Progenitor cell of endocrine pancreas (in vitro differentiated cells): ENCODE results near the gene GPR83. TPM values are rescaled to one million over a fixed set of nuclear protein-coding genes. Genes with fewer than 3 reads are reported as not detected.
A peak's percentile ranks its signal among the peaks of the same experiment; 100 is the strongest.

Experiments used
- DNase-seq: peaks from one replicate; pipeline ENCODE4 v3.0.0; 2021; ENCODE audit warnings: low spot score; ENCODE audit not compliant: unreplicated experiment
- H3K27ac Mint-ChIP-seq: 2 replicates; pipeline ENCODE4 v1.8.0; 2021; ENCODE audit warnings: mild to moderate bottlenecking, moderate library complexity, mixed read lengths
- H3K27me3 Mint-ChIP-seq: 2 replicates; pipeline ENCODE4 v1.8.0; 2021; ENCODE audit warnings: mixed read lengths
- H3K36me3 Mint-ChIP-seq: 2 replicates; pipeline ENCODE4 v1.8.0; 2022; ENCODE audit warnings: mixed read lengths; ENCODE audit not compliant: insufficient read depth
- H3K4me1 Mint-ChIP-seq: 2 replicates; pipeline ENCODE4 v1.8.0; 2021; ENCODE audit warnings: low read depth, mixed read lengths
- H3K4me3 Mint-ChIP-seq: 2 replicates; pipeline ENCODE4 v1.8.0; 2021; ENCODE audit warnings: low read depth, mild to moderate bottlenecking, moderate library complexity, mixed read lengths
- H3K9me3 Mint-ChIP-seq: 2 replicates; pipeline ENCODE4 v1.8.0; 2021; ENCODE audit warnings: low read depth, mixed read lengths
- total RNA-seq: library from RNA; stranded (reverse); gene quantifications from 2 replicates; pipeline ENCODE4 v1.2.1, GENCODE V29; 2021
- TF ChIP-seq, protein P1 (sequence below): fragments of 200-600 bp; sonication (generic); IDR thresholded peaks from one replicate; pipeline ENCODE4 v1.5.0; 2021; ENCODE audit warnings: antibody characterized with exemption, mild to moderate bottlenecking; ENCODE audit not compliant: unreplicated experiment

Gene GPR83
- total RNA-seq, 1 donor from 2014 or later = 0.31 TPM

DNA sequence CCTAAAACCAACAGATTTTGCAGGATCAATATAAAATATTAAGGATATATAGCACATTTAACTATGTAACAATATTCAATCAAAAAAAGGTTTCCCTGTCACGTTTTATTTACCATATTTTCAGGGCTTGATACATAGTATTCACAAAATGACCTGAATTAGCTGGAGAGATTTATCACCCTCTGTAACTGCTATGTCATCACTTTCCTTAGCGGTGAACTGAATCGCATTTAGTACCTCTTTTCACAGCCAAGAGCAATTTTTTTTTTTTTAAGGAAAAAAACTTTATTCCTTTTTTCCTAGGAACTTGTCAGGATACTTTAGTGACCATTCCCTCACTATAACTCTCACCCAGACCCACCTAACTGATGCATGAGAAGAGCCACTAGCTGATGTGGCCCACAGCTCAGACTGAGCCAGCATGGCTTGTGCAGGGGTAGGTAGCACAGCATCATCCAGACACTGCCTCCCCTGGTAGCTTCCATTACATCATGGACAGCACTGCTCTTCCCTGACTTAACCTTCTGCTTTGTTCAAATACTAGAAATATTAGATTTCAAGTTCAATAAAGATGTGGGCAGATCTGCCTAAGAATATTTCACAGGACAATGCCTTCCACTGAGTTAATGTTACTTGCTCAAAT lies 17.0 kb upstream of the GPR83 start:
- TF ChIP-seq, protein P1, sequence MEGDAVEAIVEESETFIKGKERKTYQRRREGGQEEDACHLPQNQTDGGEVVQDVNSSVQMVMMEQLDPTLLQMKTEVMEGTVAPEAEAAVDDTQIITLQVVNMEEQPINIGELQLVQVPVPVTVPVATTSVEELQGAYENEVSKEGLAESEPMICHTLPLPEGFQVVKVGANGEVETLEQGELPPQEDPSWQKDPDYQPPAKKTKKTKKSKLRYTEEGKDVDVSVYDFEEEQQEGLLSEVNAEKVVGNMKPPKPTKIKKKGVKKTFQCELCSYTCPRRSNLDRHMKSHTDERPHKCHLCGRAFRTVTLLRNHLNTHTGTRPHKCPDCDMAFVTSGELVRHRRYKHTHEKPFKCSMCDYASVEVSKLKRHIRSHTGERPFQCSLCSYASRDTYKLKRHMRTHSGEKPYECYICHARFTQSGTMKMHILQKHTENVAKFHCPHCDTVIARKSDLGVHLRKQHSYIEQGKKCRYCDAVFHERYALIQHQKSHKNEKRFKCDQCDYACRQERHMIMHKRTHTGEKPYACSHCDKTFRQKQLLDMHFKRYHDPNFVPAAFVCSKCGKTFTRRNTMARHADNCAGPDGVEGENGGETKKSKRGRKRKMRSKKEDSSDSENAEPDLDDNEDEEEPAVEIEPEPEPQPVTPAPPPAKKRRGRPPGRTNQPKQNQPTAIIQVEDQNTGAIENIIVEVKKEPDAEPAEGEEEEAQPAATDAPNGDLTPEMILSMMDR = no peak
- no peaks in the 10 kb centered on the region for H3K9me3 Mint-ChIP-seq
- no peaks in the 10 kb centered on the region for H3K4me1 Mint-ChIP-seq
- peaks cover 2% of the 10 kb centered on the region for H3K36me3 Mint-ChIP-seq
- DNase-seq = no peak
- no peaks in the 10 kb centered on the region for H3K27me3 Mint-ChIP-seq
- H3K27ac Mint-ChIP-seq = no peak overlapping the region
- no peak overlapping the region for H3K4me3 Mint-ChIP-seq

GRCh38 chr11:94417386-94417987 lies 16.3 kb upstream of the GPR83 start:
- no peaks in the 10 kb centered on the region for H3K9me3 Mint-ChIP-seq
- no peaks in the 10 kb centered on the region for H3K4me1 Mint-ChIP-seq
- no peak for DNase-seq
- H3K36me3 Mint-ChIP-seq = peaks cover 4% of the 10 kb centered on the region
- no peak overlapping the region for H3K27ac Mint-ChIP-seq
- TF ChIP-seq, protein P1 = peak; percentile 57
- H3K27me3 Mint-ChIP-seq = no peaks in the 10 kb centered on the region
- no peak overlapping the region for H3K4me3 Mint-ChIP-seq

- Mint-ChIP-seq H3K4me1 (peaks cover 8% of the 10 kb centered on the region), H3K27me3 (peaks cover 27% of the 10 kb centered on the region), H3K4me3 (no peak overlapping the region), H3K9me3 (peaks cover 19% of the 10 kb centered on the region), H3K36me3 (peaks cover 2% of the 10 kb centered on the region), H3K27ac (no peak overlapping the region)
- TF ChIP-seq, protein P1 = no peak
- DNase-seq = no peak
These were observed 4.0 kb upstream of the GPR83 start for GRCh38 chr11:94405062-94405833.

- peaks cover 1% of the 10 kb centered on the region for H3K36me3 Mint-ChIP-seq
- TF ChIP-seq, protein P1 = no peak
- no peak for DNase-seq
- H3K27me3 Mint-ChIP-seq = peaks cover 51% of the 10 kb centered on the region
- H3K4me1 Mint-ChIP-seq = peaks cover 13% of the 10 kb centered on the region
- H3K4me3 Mint-ChIP-seq = peak overlapping the region; percentile 62
- H3K9me3 Mint-ChIP-seq = peaks cover 3% of the 10 kb centered on the region
- H3K27ac Mint-ChIP-seq = no peak overlapping the region
These were observed 1.1 kb upstream of the GPR83 start for GRCh38 chr11:94402355-94402754.

GRCh38 chr11:94401773-94402265 lies 600 bp upstream of the GPR83 start:
- Mint-ChIP-seq H3K9me3 (no peaks in the 10 kb centered on the region), H3K4me3 (peak overlapping the region; percentile 62), H3K36me3 (no peaks in the 10 kb centered on the region), H3K27ac (no peak overlapping the region), H3K27me3 (peaks cover 55% of the 10 kb centered on the region), H3K4me1 (peaks cover 13% of the 10 kb centered on the region)
- TF ChIP-seq, protein P1 = no peak
- no peak for DNase-seq
